Gastrocnemius medialis (tissue), 4 donors: ENCODE measurements around the gene TMEM143.

Source experiments
- CTCF ChIP-seq, 5 experiments: fragments of 450-650 bp in 3 of 5; fragments of 200-600 bp in 2 of 5; sonication (generic) in 2 of 5; IDR thresholded peaks in 4 of 5; conservative IDR thresholded peaks in 1 of 5; 1 replicate in 4 of 5; 2 replicates in 1 of 5; pipeline ENCODE4 v1.5.1; 2016 to 2019; ENCODE audit warnings: antibody characterized with exemption in 5 of 5, mild to moderate bottlenecking in 3 of 5, moderate library complexity in 3 of 5
- POLR2A ChIP-seq, 2 donors: fragments of 450-650 bp; IDR thresholded peaks; one replicate each; pipeline ENCODE4 v1.6.1; 2017; ENCODE audit warnings: antibody characterized with exemption in 2 of 2, mild to moderate bottlenecking in 2 of 2, moderate library complexity in 2 of 2

DNA sequence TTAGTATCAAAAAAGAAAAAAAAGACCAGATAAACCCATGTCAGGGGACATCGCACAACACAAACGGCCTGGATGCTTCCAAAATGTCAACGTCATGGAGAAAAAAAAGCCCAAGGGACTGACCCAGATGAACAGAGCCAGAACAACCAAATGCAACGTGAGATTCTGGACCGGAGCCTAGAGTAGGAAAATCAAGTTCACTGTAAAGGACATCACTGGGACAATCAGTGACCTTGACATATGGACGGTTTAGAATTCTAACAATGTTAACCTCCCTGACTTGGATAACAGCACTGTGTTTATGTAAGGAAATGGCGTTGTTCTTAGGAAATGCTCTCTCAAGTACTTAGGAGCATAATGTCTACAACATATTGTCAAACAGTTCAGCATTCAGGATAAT, 53.5 kb downstream of the TMEM143 start:
- TF ChIP-seq CTCF (IDR thresholded peaks at IDR 0.05 in 4 of 5, conservative IDR thresholded peaks at IDR 0.05 in 1 of 5), result no peak
- no peak for TF ChIP-seq POLR2A (IDR thresholded peaks at IDR 0.05)
